ENCODE results near the gene MYO1A. TPM values are rescaled to one million over a fixed set of nuclear protein-coding genes. Genes with fewer than 3 reads are reported as not detected.

The MYO1A gene
- total RNA-seq (under 1 TPM in 1 of 10 donors, not detected in 9; 0.08 TPM), polyA plus RNA-seq (under 1 TPM in 1 of 2 donors, not detected in 1; 0.01 TPM)
- long read RNA-seq, donor 1, result 0 reads
- long read RNA-seq, donor 2, result 0 reads
- long read RNA-seq, donor 3, result 0 reads

- Histone ChIP-seq H3K4me1 (peaks cover 0 to 29% (median 0%) of the 10 kb centered on the region in 9 donors), H3K4me3 (no peak within 1 kb of the TSS), H3K36me3 (no peaks in the 10 kb centered on the region), H3K9me3 (no peaks in the 10 kb centered on the region), H3K27me3 (peaks cover 0 to 10% (median 5%) of the 10 kb centered on the region in 7 donors), H3K27ac (no peak within 1 kb of the TSS)
- no peak for TF ChIP-seq CTCF (IDR thresholded peaks at IDR 0.05)
- intact Hi-C loops (cut with DNase I), result loop anchor here in 1 of 10 donors (10.0 kb wide), 1 partner anchor 285 kb away; the partner anchor contains the start of gene HSD17B6
- no peak for DNase-seq
- WGBS, 2 donors, result 26 to 54% methylated on average over 2 of the region's 2 CpGs
- no peak for ATAC-seq
These were observed at the start of gene MYO1A for GRCh38 chr12:57049890-57050289. Gene MYO1A (minus strand): TSS chr12:57050129. CDS start chr12:57048323, 1,806 bp downstream.

GRCh38 chr12:57099047-57099714 is 49.3 kb upstream of the MYO1A start:
- intact Hi-C loops (cut with DNase I), result no loop called here
- Histone ChIP-seq H3K27me3 (no peaks in the 10 kb centered on the region), H3K9me3 (no peaks in the 10 kb centered on the region), H3K4me3 (no peak overlapping the region), H3K27ac (peak overlapping the region in 1 of 10 donors; percentile 14), H3K36me3 (peaks cover 0 to 99% (median 45%) of the 10 kb centered on the region in 9 donors), H3K4me1 (peaks cover 0 to 17% (median 3%) of the 10 kb centered on the region in 9 donors)
- ATAC-seq (no peak), DNase-seq (no peak)
- 77 to 81% methylated on average over 11 of the region's 11 CpGs for WGBS, 2 donors
- TF ChIP-seq CTCF (IDR thresholded peaks at IDR 0.05), result no peak

- no peak overlapping the region for H3K27ac ChIP-seq
- no peak for TF ChIP-seq CTCF (IDR thresholded peaks at IDR 0.05)
- intact Hi-C loops (cut with DNase I), result no loop called here
- H3K4me3 ChIP-seq, result no peak overlapping the region
- no peaks in the 10 kb centered on the region for H3K27me3 ChIP-seq
- DNase-seq, result no peak
- WGBS, 2 donors, result 76 to 79% methylated on average over 1 of the region's 1 CpG
- ATAC-seq, result no peak
- H3K9me3 ChIP-seq, result no peaks in the 10 kb centered on the region
- peaks cover 0 to 95% (median 39%) of the 10 kb centered on the region in 9 donors for H3K36me3 ChIP-seq
- peaks cover 0 to 23% (median 7%) of the 10 kb centered on the region in 9 donors for H3K4me1 ChIP-seq
These were observed 48.6 kb upstream of the MYO1A start for GRCh38 chr12:57098546-57098945.

GRCh38 chr12:57097554-57097835 is 47.6 kb upstream of the MYO1A start:
- DNase-seq, result no peak
- no peak for ATAC-seq
- Histone ChIP-seq H3K36me3 (peaks cover 0 to 96% (median 44%) of the 10 kb centered on the region in 9 donors), H3K27me3 (no peaks in the 10 kb centered on the region), H3K9me3 (no peaks in the 10 kb centered on the region), H3K27ac (no peak overlapping the region), H3K4me1 (peaks cover 4 to 34% (median 17%) of the 10 kb centered on the region in 9 donors), H3K4me3 (no peak overlapping the region)
- TF ChIP-seq CTCF (IDR thresholded peaks at IDR 0.05), result no peak
- intact Hi-C loops (cut with DNase I), result no loop called here
- WGBS, 2 donors, result 91 to 93% methylated on average over 8 of the region's 8 CpGs
